ENCODE data around the gene CDC14B. TPM values are rescaled to one million over a fixed set of nuclear protein-coding genes. Genes with fewer than 3 reads are reported as not detected.

Gene CDC14B
- total RNA-seq, 1 experiment from 2014 or later: 11.4 TPM

GRCh38 chr9:96565671-96566497, 53.8 kb downstream of the CDC14B start:
- Histone ChIP-seq H3K9ac (ENCODE audit: low read length) (no peak overlapping the region), H3F3A (ENCODE audit: low read length, unreplicated experiment) (no peaks in the 10 kb centered on the region), H3K9me3 (ENCODE audit: low read length) (no peaks in the 10 kb centered on the region), H3K36me3 (ENCODE audit: low read depth, low read length) (no peaks in the 10 kb centered on the region), H3K27ac (ENCODE audit: low read length) (peak overlapping the region; percentile 53), H2AFZ (ENCODE audit: low read length) (peak overlapping the region; percentile 83), H3K4me2 (ENCODE audit: low read length) (peak overlapping the region; percentile 96), H3K4me1 (ENCODE audit: insufficient read depth, low read length) (peaks cover 17% of the 10 kb centered on the region), H4K20me1 (ENCODE audit: low read length) (no peaks in the 10 kb centered on the region), H3K9me2 (replicated peaks; ENCODE audit: low read length) (no peaks in the 10 kb centered on the region), H3K27me3 (ENCODE audit: low read length) (no peaks in the 10 kb centered on the region), H3K4me3 (ENCODE audit: low read length) (peak overlapping the region; percentile 85), H3K79me2 (ENCODE audit: low read length) (peaks cover 5% of the 10 kb centered on the region; the same call in 1 of the 2 replicates)
- ATAC-seq (peak; percentile 26), DNase-seq (no peak)
- TSS peak; percentile 16 for BruUV-seq (replicated peaks)
- ChIA-PET CTCF (interaction anchor here (0.6 kb wide), 1 partner anchor 164 kb away, joined by 8 read pairs; no protein-coding TSS in a partner anchor), POLR2A (ENCODE audit: unreplicated experiment) (interaction anchor here (0.6 to 0.7 kb wide), 2 partner anchors 13 to 60 kb away, joined by 6 to 14 read pairs; no protein-coding TSS in a partner anchor)
- intact Hi-C loops (cut with micrococcal nuclease): loop anchor here (2.0 to 5.0 kb wide), 2 partner anchors 51 to 85 kb away; partner anchors contain the start of gene CDC14B
- TF ChIP-seq EZH2 (IDR thresholded peaks at IDR 0.05; ENCODE audit: low read length, unreplicated experiment): no peak
- no peak for TF ChIP-seq CTCF (conservative IDR thresholded peaks at IDR 0.05; ENCODE audit: low read depth, low read length)

GRCh38 chr9:96564217-96564616, 55.4 kb downstream of the CDC14B start:
- Histone ChIP-seq H3K4me1 (ENCODE audit: insufficient read depth, low read length) (peaks cover 17% of the 10 kb centered on the region), H3K27me3 (ENCODE audit: low read length) (no peaks in the 10 kb centered on the region), H3K4me3 (ENCODE audit: low read length) (no peak overlapping the region), H3K36me3 (ENCODE audit: low read depth, low read length) (no peaks in the 10 kb centered on the region), H3K79me2 (ENCODE audit: low read length) (peaks cover 5% of the 10 kb centered on the region; the same call in 1 of the 2 replicates), H3K4me2 (ENCODE audit: low read length) (no peak overlapping the region), H3F3A (ENCODE audit: low read length, unreplicated experiment) (no peaks in the 10 kb centered on the region), H3K9me3 (ENCODE audit: low read length) (no peaks in the 10 kb centered on the region), H2AFZ (ENCODE audit: low read length) (no peak overlapping the region), H3K9ac (ENCODE audit: low read length) (no peak overlapping the region), H3K27ac (ENCODE audit: low read length) (no peak overlapping the region), H3K9me2 (replicated peaks; ENCODE audit: low read length) (no peaks in the 10 kb centered on the region), H4K20me1 (ENCODE audit: low read length) (no peaks in the 10 kb centered on the region)
- TF ChIP-seq EZH2phosphoT487 (IDR thresholded peaks at IDR 0.05; ENCODE audit: borderline replicate concordance, low read length): no peak
- no peak for TF ChIP-seq EZH2 (IDR thresholded peaks at IDR 0.05; ENCODE audit: low read length, unreplicated experiment)
- TF ChIP-seq CTCF (conservative IDR thresholded peaks at IDR 0.05; ENCODE audit: low read depth, low read length): no peak
- ChIA-PET POLR2A (ENCODE audit: unreplicated experiment) (no interaction called here), CTCF (no interaction called here)
- no TSS peak for BruUV-seq (replicated peaks)
- DNase-seq (no peak), ATAC-seq (no peak)
- intact Hi-C loops (cut with micrococcal nuclease): no loop called here

Data from PC-3 (cell line).